Trophoblast cell (in vitro differentiated cells and primary cell): ENCODE results near the gene CST7.
A peak's percentile ranks its signal among the peaks of the same experiment; 100 is the strongest.

Experiments
- DNase-seq, 2 donors: peaks; one replicate each; pipeline ENCODE4 v3.0.0-alpha.2; 2016
- H2AFZ ChIP-seq: 2 replicates; pipeline ENCODE4 v1.6.1; 2013; ENCODE audit warnings: low read length, moderate library complexity, mild to moderate bottlenecking; ENCODE audit not compliant: insufficient read depth, poor library complexity
- H2AK5ac ChIP-seq: 2 replicates; pipeline ENCODE4 v1.6.1; 2013; ENCODE audit warnings: mild to moderate bottlenecking, low read length
- H2BK120ac ChIP-seq: 2 replicates; pipeline ENCODE4 v1.6.1; 2013; ENCODE audit warnings: low read length, mild to moderate bottlenecking, moderate library complexity; ENCODE audit not compliant: insufficient read depth, poor library complexity
- H2BK12ac ChIP-seq: 2 replicates; pipeline ENCODE4 v1.6.1; 2013; ENCODE audit warnings: mild to moderate bottlenecking, low read length, moderate library complexity
- H2BK5ac ChIP-seq: 2 replicates; pipeline ENCODE4 v1.6.1; 2013; ENCODE audit warnings: low read length, low read depth, moderate library complexity, mild to moderate bottlenecking; ENCODE audit not compliant: poor library complexity
- H3K14ac ChIP-seq: 2 replicates; pipeline ENCODE4 v1.6.1; 2013; ENCODE audit warnings: mild to moderate bottlenecking, low read length
- H3K18ac ChIP-seq: 2 replicates; pipeline ENCODE4 v1.6.1; 2013; ENCODE audit warnings: mild to moderate bottlenecking, low read length
- H3K23ac ChIP-seq: 2 replicates; pipeline ENCODE4 v1.6.1; 2013; ENCODE audit warnings: low read length
- H3K27ac ChIP-seq: 2 replicates; pipeline ENCODE4 v1.5.1; 2013; ENCODE audit warnings: low read depth, mild to moderate bottlenecking, inconsistent platforms, low read length, moderate library complexity
- H3K27me3 ChIP-seq: 2 replicates; pipeline ENCODE4 v1.6.1; 2013; ENCODE audit warnings: inconsistent platforms, mild to moderate bottlenecking, low read length, moderate library complexity; ENCODE audit not compliant: insufficient read depth
- H3K36me3 ChIP-seq, 2 experiments: 1 replicate in 1 of 2; 2 replicates in 1 of 2; pipeline ENCODE4 v1.6.1; 2013; ENCODE audit warnings: low read length in 2 of 2, mild to moderate bottlenecking in 2 of 2, moderate library complexity in 1 of 2; ENCODE audit not compliant: insufficient read depth in 2 of 2, control insufficient read depth in 1 of 2
- H3K4ac ChIP-seq: 2 replicates; pipeline ENCODE4 v1.6.1; 2013; ENCODE audit warnings: low read depth, mild to moderate bottlenecking, low read length, moderate library complexity
- H3K4me1 ChIP-seq, 2 experiments: 1 replicate in 1 of 2; 2 replicates in 1 of 2; pipeline ENCODE4 v1.6.1; 2013; ENCODE audit warnings: low read length in 2 of 2, mild to moderate bottlenecking in 2 of 2, moderate library complexity in 1 of 2; ENCODE audit not compliant: insufficient read depth in 2 of 2, control insufficient read depth in 1 of 2
- H3K4me2 ChIP-seq: 2 replicates; pipeline ENCODE4 v1.6.1; 2013; ENCODE audit warnings: inconsistent platforms, mild to moderate bottlenecking, low read length, moderate library complexity
- H3K4me3 ChIP-seq: 2 replicates; pipeline ENCODE4 v1.5.1; 2013; ENCODE audit warnings: mild to moderate bottlenecking, low read depth, low read length, inconsistent platforms
- H3K79me1 ChIP-seq: one replicate; pipeline ENCODE4 v1.6.1; 2013; ENCODE audit warnings: low read length
- H3K79me2 ChIP-seq: 2 replicates; pipeline ENCODE4 v1.6.1; 2013; ENCODE audit warnings: low read length, mild to moderate bottlenecking; ENCODE audit not compliant: control insufficient read depth, insufficient read depth, poor library complexity
- H3K9ac ChIP-seq: 2 replicates; pipeline ENCODE4 v1.6.1; 2013; ENCODE audit warnings: mild to moderate bottlenecking, low read length
- H3K9me3 ChIP-seq: 2 replicates; pipeline ENCODE4 v1.6.1; 2013; ENCODE audit warnings: low read depth, mild to moderate bottlenecking, control low read depth, inconsistent platforms, low read length; ENCODE audit not compliant: insufficient read depth
- H4K12ac ChIP-seq: 2 replicates; pipeline ENCODE4 v1.6.1; 2013; ENCODE audit warnings: low read depth, mild to moderate bottlenecking, low read length, moderate library complexity
- H4K8ac ChIP-seq: 2 replicates; pipeline ENCODE4 v1.6.1; 2013; ENCODE audit warnings: low read depth, mild to moderate bottlenecking, low read length, moderate library complexity
- H4K91ac ChIP-seq: one replicate; pipeline ENCODE4 v1.6.1; 2013; ENCODE audit warnings: low read depth, mild to moderate bottlenecking, low read length, moderate library complexity
- WGBS: extraction: QIAGEN DNeasy Blood & Tissue Kit; methylation state at CpG from one replicate; pipeline ENCODE4 v1.1.7; 2013; ENCODE audit warnings: missing lambda C conversion rate; ENCODE audit not compliant: insufficient read length, insufficient coverage; ENCODE audit errors: extremely low coverage; 5-methylcytosine and 5-hydroxymethylcytosine counted together

The CST7 gene

DNA sequence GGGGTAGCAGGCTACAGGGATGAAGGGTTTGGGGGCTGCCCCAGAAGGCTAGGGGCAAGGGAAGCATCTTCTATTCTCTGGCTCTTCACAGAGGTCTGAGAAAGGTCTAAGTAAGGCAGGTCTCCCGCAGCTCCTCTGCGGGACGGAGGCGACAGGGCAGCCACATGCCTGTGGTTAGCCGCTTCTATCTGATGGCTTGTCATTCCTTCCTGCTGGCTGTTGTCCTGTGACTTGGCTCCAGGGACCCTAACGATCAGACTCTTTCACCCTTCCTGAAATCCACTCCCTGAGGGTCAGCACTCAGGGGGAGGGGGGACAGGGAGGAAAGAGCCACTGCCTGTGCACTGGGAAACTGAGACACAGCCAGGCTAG, 673 bp downstream of the CST7 start:
- no peak overlapping the region for H3K18ac ChIP-seq
- peaks cover 2% of the 10 kb centered on the region for H3K9me3 ChIP-seq
- no peak overlapping the region for H4K8ac ChIP-seq
- no peaks in the 10 kb centered on the region for H3K27me3 ChIP-seq
- H3K4ac ChIP-seq: no peak overlapping the region
- H3K79me2 ChIP-seq: no peaks in the 10 kb centered on the region
- no peak overlapping the region for H4K12ac ChIP-seq
- no peak overlapping the region for H4K91ac ChIP-seq
- no peak overlapping the region for H3K9ac ChIP-seq
- H2BK12ac ChIP-seq: no peak overlapping the region
- H3K23ac ChIP-seq: no peak overlapping the region
- H3K4me1 ChIP-seq: peaks cover 13 to 14% of the 10 kb centered on the region in 2 experiments
- H2BK5ac ChIP-seq: no peak overlapping the region
- no CpG with 5 or more reads among the region's 6 CpGs for WGBS
- H3K14ac ChIP-seq: peak overlapping the region; percentile 22
- no peak overlapping the region for H2BK120ac ChIP-seq
- no peak overlapping the region for H2AK5ac ChIP-seq
- no peak overlapping the region for H3K4me3 ChIP-seq
- H3K27ac ChIP-seq: no peak overlapping the region
- no peaks in the 10 kb centered on the region for H3K36me3 ChIP-seq
- no peak overlapping the region for H2AFZ ChIP-seq
- no peaks in the 10 kb centered on the region for H3K79me1 ChIP-seq
- no peak overlapping the region for H3K4me2 ChIP-seq
- peak in 1 of 2 donors; percentile 24 for DNase-seq

GRCh38 chr20:24950128-24950835, 1.2 kb downstream of the CST7 start:
- no peak overlapping the region for H3K4me2 ChIP-seq
- H3K14ac ChIP-seq: peak overlapping the region; percentile 41
- no peaks in the 10 kb centered on the region for H3K79me1 ChIP-seq
- H4K91ac ChIP-seq: peak overlapping the region; percentile 29
- H3K9me3 ChIP-seq: peaks cover 2% of the 10 kb centered on the region
- H2BK5ac ChIP-seq: no peak overlapping the region
- no peak overlapping the region for H2AFZ ChIP-seq
- H3K27me3 ChIP-seq: no peaks in the 10 kb centered on the region
- H3K9ac ChIP-seq: no peak overlapping the region
- no peak overlapping the region for H3K4me3 ChIP-seq
- WGBS: no CpG with 5 or more reads among the region's 12 CpGs
- no peak overlapping the region for H4K8ac ChIP-seq
- no peaks in the 10 kb centered on the region for H3K36me3 ChIP-seq
- peaks cover 13 to 14% of the 10 kb centered on the region in 2 experiments for H3K4me1 ChIP-seq
- no peaks in the 10 kb centered on the region for H3K79me2 ChIP-seq
- no peak for DNase-seq
- H2BK120ac ChIP-seq: peak overlapping the region; percentile 57
- H3K4ac ChIP-seq: no peak overlapping the region
- H3K27ac ChIP-seq: no peak overlapping the region
- no peak overlapping the region for H4K12ac ChIP-seq
- H2AK5ac ChIP-seq: peak overlapping the region; percentile 28
- no peak overlapping the region for H3K18ac ChIP-seq
- no peak overlapping the region for H2BK12ac ChIP-seq
- H3K23ac ChIP-seq: no peak overlapping the region

DNA sequence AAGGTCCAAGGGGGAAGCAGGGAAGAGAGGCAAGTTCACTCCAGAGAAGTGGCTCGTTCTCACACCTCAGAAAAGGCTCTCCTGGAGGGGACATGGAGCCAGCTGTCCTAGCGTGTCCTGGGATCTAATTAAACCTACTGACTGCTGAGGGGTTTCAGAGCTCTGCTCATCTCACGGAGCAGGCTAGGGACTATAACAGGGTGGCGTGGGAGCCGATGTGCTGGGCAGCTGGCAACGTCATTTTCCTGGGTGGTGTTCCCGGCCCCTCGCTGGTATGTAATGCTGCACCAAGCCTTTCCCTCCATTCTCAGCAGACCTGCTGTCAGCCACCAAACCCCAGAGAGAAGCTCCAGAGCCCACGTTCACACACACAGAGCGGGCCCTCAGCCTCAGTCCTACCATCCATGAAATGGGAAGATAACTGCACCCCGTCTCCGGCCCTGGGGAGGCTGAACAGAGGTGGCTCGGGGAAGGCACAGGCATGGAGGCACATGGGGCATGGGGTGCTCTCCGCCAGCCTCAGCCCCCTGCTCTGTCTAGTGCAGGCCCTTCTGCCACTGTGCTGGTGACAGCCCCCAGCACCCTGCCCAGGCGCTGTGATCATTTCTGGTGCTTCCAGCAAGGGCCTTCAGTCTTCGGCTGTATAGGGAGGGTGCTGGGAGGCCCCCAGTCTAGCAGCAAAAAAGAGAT, 1.9 kb downstream of the CST7 start:
- no peak overlapping the region for H3K18ac ChIP-seq
- no CpG with 5 or more reads among the region's 16 CpGs for WGBS
- H3K4me2 ChIP-seq: no peak overlapping the region

GRCh38 chr20:24951536-24952083, 2.5 kb downstream of the CST7 start:
- Histone ChIP-seq H3K27ac (no peak overlapping the region), H3K18ac (no peak overlapping the region), H2AK5ac (no peak overlapping the region), H3K79me2 (no peaks in the 10 kb centered on the region), H3K4me3 (no peak overlapping the region), H2AFZ (no peak overlapping the region), H2BK5ac (no peak overlapping the region), H3K36me3 (no peaks in the 10 kb centered on the region), H3K23ac (no peak overlapping the region), H4K91ac (no peak overlapping the region), H3K4ac (no peak overlapping the region), H4K12ac (no peak overlapping the region), H2BK120ac (no peak overlapping the region), H3K14ac (no peak overlapping the region), H3K4me2 (no peak overlapping the region), H4K8ac (no peak overlapping the region), H3K27me3 (no peaks in the 10 kb centered on the region), H2BK12ac (no peak overlapping the region), H3K9me3 (peaks cover 2% of the 10 kb centered on the region), H3K79me1 (no peaks in the 10 kb centered on the region), H3K9ac (no peak overlapping the region), H3K4me1 (peaks cover 13 to 14% of the 10 kb centered on the region in 2 experiments)
- no peak for DNase-seq
- no CpG with 5 or more reads among the region's 11 CpGs for WGBS

More for the DNA sequence above, 1.9 kb downstream of the CST7 start:
- Histone ChIP-seq H3K27ac (no peak overlapping the region), H2BK12ac (no peak overlapping the region), H3K9ac (no peak overlapping the region), H2AFZ (no peak overlapping the region), H2AK5ac (peak overlapping the region; percentile 28), H4K8ac (no peak overlapping the region), H3K27me3 (no peaks in the 10 kb centered on the region), H4K12ac (no peak overlapping the region), H3K23ac (no peak overlapping the region), H3K4me1 (peaks cover 13 to 14% of the 10 kb centered on the region in 2 experiments), H3K79me1 (no peaks in the 10 kb centered on the region), H4K91ac (peak overlapping the region; percentile 29), H2BK5ac (no peak overlapping the region), H2BK120ac (no peak overlapping the region), H3K4ac (no peak overlapping the region), H3K14ac (peak overlapping the region; percentile 41), H3K36me3 (no peaks in the 10 kb centered on the region), H3K79me2 (no peaks in the 10 kb centered on the region), H3K9me3 (peaks cover 2% of the 10 kb centered on the region), H3K4me3 (no peak overlapping the region)
- no peak for DNase-seq
